Spleen (tissue), 7 donors: ENCODE data around the gene ST8SIA2.

Experiments used
- POLR2A ChIP-seq, 3 donors: fragments of 450-650 bp; IDR thresholded peaks; one replicate each; pipeline ENCODE4 v1.5.1; 2017; ENCODE audit warnings: antibody characterized with exemption in 3 of 3, mild to moderate bottlenecking in 1 of 3
- TF ChIP-seq, protein P1 (sequence below), 11 experiments: fragments of 200-600 bp in 7 of 11; fragments of 450-650 bp in 4 of 11; sonication (generic) in 4 of 11; IDR thresholded peaks in 8 of 11; conservative IDR thresholded peaks in 3 of 11; 1 replicate in 7 of 11; 2 replicates in 4 of 11; pipeline versions ENCODE4 v1.4.0 to v1.8.0; 2016 to 2021; ENCODE audit warnings: antibody characterized with exemption in 11 of 11, inconsistent platforms in 4 of 11, mild to moderate bottlenecking in 1 of 11
- donor health status: DM: no; HTN: no; CAD: no; lungs with moderate emphysema.
- donor health status: DM: no; HTN: no; CAD: no.
- donor health status: DM: no; HTN: no; CAD: no.

GRCh38 chr15:92365084-92365483 is 28.6 kb upstream of the ST8SIA2 start:
- TF ChIP-seq, protein P1, sequence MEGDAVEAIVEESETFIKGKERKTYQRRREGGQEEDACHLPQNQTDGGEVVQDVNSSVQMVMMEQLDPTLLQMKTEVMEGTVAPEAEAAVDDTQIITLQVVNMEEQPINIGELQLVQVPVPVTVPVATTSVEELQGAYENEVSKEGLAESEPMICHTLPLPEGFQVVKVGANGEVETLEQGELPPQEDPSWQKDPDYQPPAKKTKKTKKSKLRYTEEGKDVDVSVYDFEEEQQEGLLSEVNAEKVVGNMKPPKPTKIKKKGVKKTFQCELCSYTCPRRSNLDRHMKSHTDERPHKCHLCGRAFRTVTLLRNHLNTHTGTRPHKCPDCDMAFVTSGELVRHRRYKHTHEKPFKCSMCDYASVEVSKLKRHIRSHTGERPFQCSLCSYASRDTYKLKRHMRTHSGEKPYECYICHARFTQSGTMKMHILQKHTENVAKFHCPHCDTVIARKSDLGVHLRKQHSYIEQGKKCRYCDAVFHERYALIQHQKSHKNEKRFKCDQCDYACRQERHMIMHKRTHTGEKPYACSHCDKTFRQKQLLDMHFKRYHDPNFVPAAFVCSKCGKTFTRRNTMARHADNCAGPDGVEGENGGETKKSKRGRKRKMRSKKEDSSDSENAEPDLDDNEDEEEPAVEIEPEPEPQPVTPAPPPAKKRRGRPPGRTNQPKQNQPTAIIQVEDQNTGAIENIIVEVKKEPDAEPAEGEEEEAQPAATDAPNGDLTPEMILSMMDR (IDR thresholded peaks at IDR 0.05 in 8 of 11, conservative IDR thresholded peaks at IDR 0.05 in 3 of 11) = no peak
- no peak for TF ChIP-seq POLR2A (IDR thresholded peaks at IDR 0.05)
